ENCODE data around the gene HIVEP3.

Gene HIVEP3

GRCh38 chr1:41542196-41542930, 376.4 kb downstream of the HIVEP3 start:
- no peak overlapping the region for H3K4me3 ChIP-seq (replicated peaks; ENCODE audit: insufficient read depth, low read length)
- no peak for DNase-seq (ENCODE audit: low read depth in 1 of 2, low spot score in 1 of 2)
- H3K27me3 ChIP-seq (ENCODE audit: insufficient read depth, poor library complexity, severe bottlenecking): no peaks in the 10 kb centered on the region
- TF ChIP-seq POLR2AphosphoS5 (IDR thresholded peaks at IDR 0.05; ENCODE audit: low read depth) (no peak), REST (IDR thresholded peaks at IDR 0.05; ENCODE audit: insufficient replicate concordance, low read depth) (no peak), SPI1 (IDR thresholded peaks at IDR 0.05; ENCODE audit: borderline replicate concordance, low read depth) (no peak), CTCF (IDR thresholded peaks at IDR 0.05; ENCODE audit: insufficient read depth, low read length) (no peak), GABPA (IDR thresholded peaks at IDR 0.05; ENCODE audit: low read depth) (no peak)
- H3K27ac ChIP-seq (replicated peaks): no peak overlapping the region

- TF ChIP-seq CTCF (IDR thresholded peaks at IDR 0.05; ENCODE audit: insufficient read depth, low read length) (no peak), GABPA (IDR thresholded peaks at IDR 0.05; ENCODE audit: low read depth) (no peak), SPI1 (IDR thresholded peaks at IDR 0.05; ENCODE audit: borderline replicate concordance, low read depth) (no peak), POLR2AphosphoS5 (IDR thresholded peaks at IDR 0.05; ENCODE audit: low read depth) (no peak), REST (IDR thresholded peaks at IDR 0.05; ENCODE audit: insufficient replicate concordance, low read depth) (no peak)
These were observed 377.1 kb downstream of the HIVEP3 start for GRCh38 chr1:41541592-41541952.

GRCh38 chr1:41540886-41541591, 377.7 kb downstream of the HIVEP3 start:
- Histone ChIP-seq H3K4me3 (replicated peaks; ENCODE audit: insufficient read depth, low read length) (no peak overlapping the region), H3K27me3 (ENCODE audit: insufficient read depth, poor library complexity, severe bottlenecking) (no peaks in the 10 kb centered on the region), H3K27ac (replicated peaks) (no peak overlapping the region)
- DNase-seq (ENCODE audit: low read depth in 1 of 2, low spot score in 1 of 2): no peak
- TF ChIP-seq GABPA (IDR thresholded peaks at IDR 0.05; ENCODE audit: low read depth) (no peak), CTCF (IDR thresholded peaks at IDR 0.05; ENCODE audit: insufficient read depth, low read length) (no peak), REST (IDR thresholded peaks at IDR 0.05; ENCODE audit: insufficient replicate concordance, low read depth) (no peak), SPI1 (IDR thresholded peaks at IDR 0.05; ENCODE audit: borderline replicate concordance, low read depth) (no peak), POLR2AphosphoS5 (IDR thresholded peaks at IDR 0.05; ENCODE audit: low read depth) (no peak)

More at GRCh38 chr1:41541592-41541952, 377.1 kb downstream of the HIVEP3 start:
- no peak overlapping the region for H3K27ac ChIP-seq (replicated peaks)
- H3K27me3 ChIP-seq (ENCODE audit: insufficient read depth, poor library complexity, severe bottlenecking): no peaks in the 10 kb centered on the region
- DNase-seq (ENCODE audit: low read depth in 1 of 2, low spot score in 1 of 2): no peak
- H3K4me3 ChIP-seq (replicated peaks; ENCODE audit: insufficient read depth, low read length): no peak overlapping the region
